ENCODE results near the gene CTDSP2.

The CTDSP2 gene

GRCh38 chr12:57813971-57814772 is 32.4 kb downstream of the CTDSP2 start:
- H3K4me1 ChIP-seq (ENCODE audit: low read length) = no peaks in the 10 kb centered on the region
- H3K4me2 ChIP-seq (ENCODE audit: low read length) = no peak overlapping the region
- no peaks in the 10 kb centered on the region for H3K79me2 ChIP-seq (ENCODE audit: low read length)
- H3K27me3 ChIP-seq (ENCODE audit: low read depth, low read length) = no peaks in the 10 kb centered on the region
- H3K27ac ChIP-seq (ENCODE audit: low read length) = no peak overlapping the region
- H3K4me3 ChIP-seq (ENCODE audit: low read length) = no peak overlapping the region
- no peaks in the 10 kb centered on the region for H4K20me1 ChIP-seq (ENCODE audit: insufficient read depth, low read length)
- H3K36me3 ChIP-seq (replicated peaks; ENCODE audit: low read depth, low read length) = peaks cover 11% of the 10 kb centered on the region
- H3K9ac ChIP-seq (ENCODE audit: low read length) = no peak overlapping the region
- H3K9me3 ChIP-seq (ENCODE audit: insufficient read depth, low read length) = no peaks in the 10 kb centered on the region
- no peak for TF ChIP-seq CTCF (IDR thresholded peaks at IDR 0.05; ENCODE audit: low read depth, low read length)
- TF ChIP-seq EZH2phosphoT487 (IDR thresholded peaks at IDR 0.05; ENCODE audit: low read depth) = no peak
- no peak overlapping the region for H2AFZ ChIP-seq (ENCODE audit: low read depth, low read length)

GRCh38 chr12:57813111-57813970 is 33.2 kb downstream of the CTDSP2 start:
- Histone ChIP-seq H3K4me1 (ENCODE audit: low read length) (no peaks in the 10 kb centered on the region), H3K9ac (ENCODE audit: low read length) (no peak overlapping the region), H3K9me3 (ENCODE audit: insufficient read depth, low read length) (no peaks in the 10 kb centered on the region), H4K20me1 (ENCODE audit: insufficient read depth, low read length) (no peaks in the 10 kb centered on the region), H3K27ac (ENCODE audit: low read length) (no peak overlapping the region), H3K36me3 (replicated peaks; ENCODE audit: low read depth, low read length) (peaks cover 4% of the 10 kb centered on the region), H3K79me2 (ENCODE audit: low read length) (no peaks in the 10 kb centered on the region), H2AFZ (ENCODE audit: low read depth, low read length) (no peak overlapping the region), H3K27me3 (ENCODE audit: low read depth, low read length) (no peaks in the 10 kb centered on the region), H3K4me3 (ENCODE audit: low read length) (no peak overlapping the region), H3K4me2 (ENCODE audit: low read length) (no peak overlapping the region)
- TF ChIP-seq CTCF (IDR thresholded peaks at IDR 0.05; ENCODE audit: low read depth, low read length) (no peak), EZH2phosphoT487 (IDR thresholded peaks at IDR 0.05; ENCODE audit: low read depth) (no peak)

- no peak overlapping the region for H3K4me2 ChIP-seq (ENCODE audit: low read length)
- H3K27ac ChIP-seq (ENCODE audit: low read length) = no peak overlapping the region
- H3K9me3 ChIP-seq (ENCODE audit: insufficient read depth, low read length) = no peaks in the 10 kb centered on the region
- TF ChIP-seq EZH2phosphoT487 (IDR thresholded peaks at IDR 0.05; ENCODE audit: low read depth) (no peak), CTCF (IDR thresholded peaks at IDR 0.05; ENCODE audit: low read depth, low read length) (no peak)
- no peaks in the 10 kb centered on the region for H3K79me2 ChIP-seq (ENCODE audit: low read length)
- peaks cover 12% of the 10 kb centered on the region for H3K36me3 ChIP-seq (replicated peaks; ENCODE audit: low read depth, low read length)
- H4K20me1 ChIP-seq (ENCODE audit: insufficient read depth, low read length) = no peaks in the 10 kb centered on the region
- no peaks in the 10 kb centered on the region for H3K4me1 ChIP-seq (ENCODE audit: low read length)
- no peak overlapping the region for H2AFZ ChIP-seq (ENCODE audit: low read depth, low read length)
- H3K27me3 ChIP-seq (ENCODE audit: low read depth, low read length) = no peaks in the 10 kb centered on the region
- H3K9ac ChIP-seq (ENCODE audit: low read length) = no peak overlapping the region
- H3K4me3 ChIP-seq (ENCODE audit: low read length) = no peak overlapping the region
Observed at GRCh38 chr12:57811028-57811755, 35.3 kb downstream of the CTDSP2 start.
